BE2C (cell line): ENCODE measurements around the gene RAB33A.
A peak's percentile ranks its signal among the peaks of the same experiment; 100 is the strongest.

Experiments used
- DNase-seq: peaks from one replicate; pipeline ENCODE4 v3.0.0-alpha.2; 2020
- H3K27me3 ChIP-seq: fragments of 250-450 bp; sonication (Bioruptor Pico); 2 replicates; pipeline ENCODE4 v1.5.1; 2020; ENCODE audit warnings: mild to moderate bottlenecking
- H3K36me3 ChIP-seq: fragments of 250-450 bp; sonication (Bioruptor Pico); 2 replicates; pipeline ENCODE4 v1.5.1; 2020; ENCODE audit warnings: mild to moderate bottlenecking
- H3K4me1 ChIP-seq: fragments of 250-450 bp; sonication (Bioruptor Pico); 2 replicates; pipeline ENCODE4 v1.5.1; 2020
- H3K4me3 ChIP-seq: 2 replicates; pipeline ENCODE4 v1.5.1; 2011; ENCODE audit warnings: low read depth, low read length
- H3K9me3 ChIP-seq: fragments of 250-450 bp; sonication (Bioruptor Pico); 2 replicates; pipeline ENCODE4 v1.5.1; 2020
- TF ChIP-seq, protein P1 (sequence below): IDR thresholded peaks from 2 replicates; pipeline ENCODE4 v1.5.1; 2012; ENCODE audit warnings: mild to moderate bottlenecking, low read depth, low read length

RAB33A gene

DNA sequence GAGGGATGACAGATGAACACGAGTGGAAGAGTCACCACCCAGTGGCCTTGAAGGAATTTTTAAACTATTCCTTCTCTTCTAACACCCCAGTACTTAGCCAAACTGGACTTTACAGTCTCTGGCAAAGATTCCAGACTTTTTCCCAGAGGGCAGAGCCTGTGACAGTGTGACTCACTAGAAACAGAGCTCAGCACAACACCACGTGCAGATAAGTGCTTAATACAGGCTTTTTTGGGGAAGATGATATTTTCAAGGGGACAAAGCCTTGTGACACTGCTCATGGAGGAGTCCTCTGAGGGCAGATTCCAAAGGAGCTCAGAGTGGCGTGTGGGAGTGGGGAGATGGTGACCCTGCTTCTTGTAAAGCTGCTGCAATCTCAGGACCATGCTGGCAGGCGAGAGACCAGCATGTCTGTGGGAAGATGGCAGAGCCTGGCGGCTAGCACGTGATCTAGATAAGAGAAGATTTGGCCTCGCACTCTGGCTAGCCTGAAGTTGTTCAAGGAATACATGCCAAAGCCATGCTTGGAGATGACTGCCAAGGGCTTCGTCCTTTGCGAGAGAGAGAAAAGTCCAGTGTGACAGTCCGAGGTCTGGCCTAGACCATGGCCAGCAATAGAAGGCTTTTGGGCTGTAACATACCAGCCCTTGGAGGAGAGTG lies 2.4 kb downstream of the RAB33A start:
- peak; percentile 52 for DNase-seq
- TF ChIP-seq, protein P1, sequence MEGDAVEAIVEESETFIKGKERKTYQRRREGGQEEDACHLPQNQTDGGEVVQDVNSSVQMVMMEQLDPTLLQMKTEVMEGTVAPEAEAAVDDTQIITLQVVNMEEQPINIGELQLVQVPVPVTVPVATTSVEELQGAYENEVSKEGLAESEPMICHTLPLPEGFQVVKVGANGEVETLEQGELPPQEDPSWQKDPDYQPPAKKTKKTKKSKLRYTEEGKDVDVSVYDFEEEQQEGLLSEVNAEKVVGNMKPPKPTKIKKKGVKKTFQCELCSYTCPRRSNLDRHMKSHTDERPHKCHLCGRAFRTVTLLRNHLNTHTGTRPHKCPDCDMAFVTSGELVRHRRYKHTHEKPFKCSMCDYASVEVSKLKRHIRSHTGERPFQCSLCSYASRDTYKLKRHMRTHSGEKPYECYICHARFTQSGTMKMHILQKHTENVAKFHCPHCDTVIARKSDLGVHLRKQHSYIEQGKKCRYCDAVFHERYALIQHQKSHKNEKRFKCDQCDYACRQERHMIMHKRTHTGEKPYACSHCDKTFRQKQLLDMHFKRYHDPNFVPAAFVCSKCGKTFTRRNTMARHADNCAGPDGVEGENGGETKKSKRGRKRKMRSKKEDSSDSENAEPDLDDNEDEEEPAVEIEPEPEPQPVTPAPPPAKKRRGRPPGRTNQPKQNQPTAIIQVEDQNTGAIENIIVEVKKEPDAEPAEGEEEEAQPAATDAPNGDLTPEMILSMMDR, result no peak
- Histone ChIP-seq H3K4me1 (peaks cover 3% of the 10 kb centered on the region), H3K4me3 (peak overlapping the region; percentile 82), H3K27me3 (no peaks in the 10 kb centered on the region), H3K36me3 (peaks cover 5% of the 10 kb centered on the region), H3K9me3 (no peaks in the 10 kb centered on the region)

DNA sequence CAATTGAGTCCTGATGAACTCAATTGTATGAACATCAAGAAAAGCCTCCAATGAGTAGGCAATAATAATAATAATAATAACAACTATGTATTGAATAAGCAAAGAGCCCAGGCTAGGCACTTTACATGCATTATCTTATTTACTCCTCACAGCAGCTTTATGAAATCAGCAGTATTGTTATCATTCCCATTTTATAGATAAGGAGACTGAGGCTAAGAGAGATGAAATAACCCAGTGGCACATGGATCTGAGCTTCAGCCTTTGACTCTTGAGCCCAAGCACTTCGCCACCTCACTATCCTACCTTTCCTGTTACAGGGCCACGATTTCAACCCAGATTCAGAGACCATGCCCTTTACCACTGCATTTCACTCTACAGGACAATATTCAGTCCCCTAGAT lies 3.2 kb downstream of the RAB33A start:
- peaks cover 5% of the 10 kb centered on the region for H3K36me3 ChIP-seq
- TF ChIP-seq, protein P1, result no peak
- peaks cover 8% of the 10 kb centered on the region for H3K4me1 ChIP-seq
- no peaks in the 10 kb centered on the region for H3K27me3 ChIP-seq
- H3K4me3 ChIP-seq, result no peak overlapping the region
- H3K9me3 ChIP-seq, result no peaks in the 10 kb centered on the region
- DNase-seq, result no peak

DNA sequence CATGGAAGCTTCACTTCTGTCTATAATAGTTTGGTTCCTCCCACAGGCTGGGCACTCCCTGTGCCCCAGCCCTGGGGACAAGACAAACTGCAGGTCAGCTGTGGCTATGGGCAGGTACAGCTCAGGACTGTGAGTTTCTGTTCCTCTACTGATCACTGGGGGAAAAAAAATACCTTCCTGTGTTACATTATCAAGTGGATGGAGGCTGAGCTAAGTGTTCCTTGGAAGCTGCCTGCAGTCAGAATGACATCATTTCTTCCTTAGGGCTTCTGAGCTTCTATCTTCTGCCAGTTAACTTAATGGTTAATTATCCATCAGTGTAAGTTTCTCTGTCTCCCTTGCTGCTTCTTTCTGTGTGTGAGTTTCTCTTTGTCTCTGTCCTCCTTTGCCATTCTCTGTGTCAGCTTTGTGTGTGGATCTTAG lies 4.6 kb downstream of the RAB33A start:
- Histone ChIP-seq H3K9me3 (no peaks in the 10 kb centered on the region), H3K4me3 (no peak overlapping the region), H3K36me3 (peaks cover 5% of the 10 kb centered on the region), H3K27me3 (no peaks in the 10 kb centered on the region), H3K4me1 (peaks cover 11% of the 10 kb centered on the region)
- TF ChIP-seq, protein P1, result no peak
- DNase-seq, result no peak

DNA sequence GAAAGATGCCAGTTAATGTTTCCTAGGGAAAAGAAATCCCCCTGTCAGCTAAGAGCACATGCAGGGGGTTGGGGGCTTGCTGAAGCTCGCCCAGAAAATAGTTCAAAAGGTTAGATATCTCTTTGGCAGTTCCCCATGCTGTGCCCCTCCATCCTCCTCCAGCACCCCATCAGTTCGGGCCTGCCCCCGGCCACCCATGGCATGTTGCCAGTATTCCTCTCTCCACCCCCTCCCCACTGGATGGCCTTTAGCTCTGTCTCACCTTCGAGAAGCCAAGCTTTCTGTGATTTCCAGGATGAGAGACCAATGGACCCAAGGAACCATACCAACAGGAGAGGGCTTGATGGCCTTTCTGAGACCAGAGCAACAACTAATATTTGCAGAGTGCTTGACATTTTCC lies 5.2 kb downstream of the RAB33A start:
- H3K36me3 ChIP-seq, result peaks cover 5% of the 10 kb centered on the region
- TF ChIP-seq, protein P1, result no peak
- H3K4me3 ChIP-seq, result no peak overlapping the region
- H3K4me1 ChIP-seq, result peaks cover 11% of the 10 kb centered on the region
- no peaks in the 10 kb centered on the region for H3K9me3 ChIP-seq
- no peaks in the 10 kb centered on the region for H3K27me3 ChIP-seq
- no peak for DNase-seq

DNA sequence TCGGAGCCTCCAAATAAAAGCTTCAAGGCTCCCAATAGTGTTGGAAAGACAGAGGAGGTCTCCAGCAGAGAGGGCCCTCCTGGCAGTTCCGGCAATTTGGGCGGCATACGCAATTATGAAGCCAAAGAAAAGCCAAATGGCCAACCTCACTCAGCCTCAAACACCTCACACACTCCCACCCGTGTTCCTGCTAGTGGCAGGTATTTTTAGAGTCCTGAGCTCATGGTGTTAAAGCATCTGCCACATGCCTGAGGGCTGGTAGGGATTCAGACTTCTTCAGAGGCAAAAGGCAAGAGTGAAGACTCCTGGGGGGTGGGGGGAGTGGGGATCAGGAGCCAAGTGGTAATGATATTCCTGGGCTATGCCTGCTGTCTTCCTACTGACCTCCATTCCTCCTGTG lies 7.4 kb downstream of the RAB33A start:
- Histone ChIP-seq H3K4me1 (peaks cover 11% of the 10 kb centered on the region), H3K9me3 (no peaks in the 10 kb centered on the region), H3K27me3 (no peaks in the 10 kb centered on the region), H3K36me3 (peaks cover 5% of the 10 kb centered on the region), H3K4me3 (no peak overlapping the region)
- no peak for DNase-seq
- TF ChIP-seq, protein P1, result no peak

DNA sequence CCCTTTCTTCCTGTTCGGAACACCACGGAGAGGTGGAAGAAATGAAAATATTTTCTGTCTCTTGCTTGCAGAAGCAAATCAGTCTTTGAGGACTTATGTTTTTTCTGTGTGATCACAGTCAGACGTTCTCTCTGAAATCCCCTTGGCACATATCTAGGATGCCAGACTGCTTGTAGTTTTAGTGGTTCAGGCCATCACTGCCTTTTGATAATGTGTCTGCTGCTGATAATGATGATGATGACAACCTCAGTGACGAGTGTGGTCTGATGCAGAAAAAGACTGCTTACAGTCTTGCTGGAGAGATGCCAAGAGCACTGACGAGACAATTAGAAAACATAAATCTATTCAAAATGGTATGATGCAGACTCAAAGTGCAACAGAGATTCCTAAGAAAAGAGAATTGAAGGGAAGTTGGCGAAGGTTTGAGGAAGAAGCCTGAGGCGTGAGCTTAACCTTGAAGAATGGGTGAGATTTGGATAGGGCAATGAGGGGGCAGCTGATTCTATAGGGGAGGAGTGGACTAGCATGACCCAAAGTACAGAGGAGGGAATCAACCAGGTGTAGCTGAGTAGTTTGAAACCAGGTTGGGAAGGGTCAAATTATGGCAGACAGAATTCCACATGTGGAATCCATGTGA lies 7.9 kb downstream of the RAB33A start:
- H3K36me3 ChIP-seq, result peaks cover 5% of the 10 kb centered on the region
- H3K27me3 ChIP-seq, result no peaks in the 10 kb centered on the region
- DNase-seq, result no peak
- H3K4me1 ChIP-seq, result peaks cover 8% of the 10 kb centered on the region
- H3K9me3 ChIP-seq, result no peaks in the 10 kb centered on the region
- TF ChIP-seq, protein P1, result no peak
- H3K4me3 ChIP-seq, result no peak overlapping the region
